HCEC 1CT (cell line): ENCODE measurements around the gene STK33.
"Not testable (repeated sequence)": the region's sequence is repeated elsewhere in the genome, so short reads cannot be mapped to it uniquely, and the experiment has no call there.

Experiments
- DNase-seq: peaks from one replicate; pipeline ENCODE4 v3.0.0-alpha.2; 2017

The STK33 gene

DNA sequence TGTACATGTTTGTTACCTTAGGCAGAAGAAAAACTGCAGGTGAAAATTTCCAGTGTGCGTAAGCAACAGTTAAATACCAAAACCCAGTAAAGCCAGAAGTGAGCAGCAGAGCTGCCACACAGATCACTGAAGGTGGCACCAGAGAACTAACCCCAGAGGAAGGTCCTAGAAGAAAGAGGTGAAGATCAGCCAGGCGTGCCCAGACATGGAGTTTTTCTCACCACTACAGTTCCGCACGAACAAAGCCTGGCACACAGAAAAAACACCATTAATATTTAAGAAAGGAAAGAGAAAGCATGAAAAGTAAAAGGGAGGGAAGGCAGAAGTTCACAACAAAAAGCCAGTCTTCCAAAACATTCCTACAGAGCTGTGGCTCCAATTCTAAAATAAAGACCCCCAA lies 60.7 kb downstream of the STK33 start:
- no peak for DNase-seq

DNA sequence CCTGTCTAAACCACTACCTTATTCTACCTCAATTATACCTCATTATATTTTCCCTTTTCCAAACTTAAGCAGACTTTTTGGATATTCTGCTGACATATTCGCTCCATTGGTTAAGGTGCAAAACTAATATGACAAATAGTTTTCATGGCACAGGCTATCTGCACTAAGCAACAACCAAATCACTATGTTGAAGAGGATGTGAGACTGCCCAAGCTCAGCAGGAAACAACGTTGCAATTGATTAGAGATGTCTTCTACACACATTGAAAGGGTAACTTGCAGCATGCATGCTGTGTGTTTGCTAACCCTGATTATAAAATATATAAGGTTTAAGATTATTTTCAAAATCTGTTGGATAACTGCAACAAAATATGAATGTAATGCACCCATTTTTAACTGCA lies 61.6 kb downstream of the STK33 start:
- no peak for DNase-seq

DNA sequence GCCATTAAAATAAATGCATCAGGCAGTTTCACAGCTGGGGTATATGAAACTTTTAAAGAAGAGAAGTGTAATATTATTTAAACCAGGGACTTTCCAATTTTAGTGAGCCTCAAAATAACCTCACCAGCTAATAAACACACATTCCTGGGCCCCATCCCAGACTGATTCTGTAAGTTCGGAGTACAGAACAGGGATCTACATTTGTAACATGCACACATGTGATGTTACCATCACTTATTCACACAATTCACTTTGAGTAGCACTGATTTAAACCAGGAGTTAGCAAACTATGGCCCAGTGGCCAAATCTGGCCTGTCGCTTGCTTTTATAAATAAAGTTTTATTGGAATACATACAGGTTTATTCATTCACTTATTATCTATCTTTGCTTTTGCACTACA lies 62.0 kb downstream of the STK33 start:
- no peak for DNase-seq

DNA sequence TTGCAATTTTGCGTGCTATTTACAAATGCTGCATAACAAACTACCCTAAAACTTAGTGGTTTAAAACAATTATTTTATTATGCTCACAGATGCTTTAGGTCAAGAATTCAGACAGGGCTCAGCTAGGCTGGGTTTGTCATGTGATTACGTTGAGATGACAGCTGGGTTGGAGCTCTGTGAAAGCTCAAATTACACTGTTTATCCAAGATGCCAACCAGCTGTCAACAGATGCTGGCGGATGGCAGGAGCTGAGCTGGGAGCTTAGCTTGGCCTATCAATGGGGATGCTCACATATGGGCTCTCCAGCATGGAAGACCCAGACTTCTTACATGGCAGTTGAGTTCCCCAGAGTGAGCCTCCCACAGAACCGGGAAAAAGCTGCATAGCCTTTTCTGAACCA lies 62.7 kb downstream of the STK33 start:
- DNase-seq, result peak; percentile 7

DNA sequence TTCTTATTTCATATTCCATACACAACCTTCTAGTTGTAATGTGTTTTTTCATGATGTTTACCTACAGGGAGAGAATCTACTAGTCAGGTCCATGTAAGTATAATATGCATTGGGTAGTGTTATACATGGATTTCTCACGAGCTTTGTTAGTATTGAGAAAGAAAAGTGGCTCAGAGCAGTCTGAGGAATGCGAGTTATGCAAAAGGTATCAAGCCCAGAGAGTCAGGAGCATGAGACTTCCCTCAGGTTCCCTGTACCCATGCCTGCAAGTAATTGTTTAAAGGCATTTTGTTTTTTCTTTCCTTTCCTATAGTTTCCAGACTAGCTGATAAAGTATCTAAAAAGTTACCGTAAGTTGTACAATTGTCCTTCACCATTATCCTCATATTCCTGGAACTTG lies 66.1 kb downstream of the STK33 start:
- no peak for DNase-seq

DNA sequence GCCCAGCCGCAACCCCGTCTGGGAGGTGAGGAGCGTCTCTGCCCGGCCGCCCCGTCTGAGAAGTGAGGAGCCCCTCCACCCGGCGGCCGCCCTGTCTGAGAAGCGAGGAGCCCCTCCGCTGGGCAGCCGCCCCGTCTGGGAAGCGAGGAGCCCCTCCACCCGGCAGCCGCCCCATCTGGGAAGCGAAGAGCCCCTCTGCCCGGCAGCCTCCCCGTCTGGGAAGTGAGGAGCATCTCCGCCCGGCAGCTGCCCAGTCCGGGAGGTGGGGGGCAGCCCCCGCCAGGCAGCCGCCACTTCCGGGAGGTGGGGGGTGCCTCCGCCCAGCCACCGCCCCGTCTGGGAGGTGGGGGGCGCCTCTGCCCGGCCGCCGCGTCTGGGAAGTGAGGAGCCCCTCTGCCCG lies 70.6 kb downstream of the STK33 start:
- no peak for DNase-seq

DNA sequence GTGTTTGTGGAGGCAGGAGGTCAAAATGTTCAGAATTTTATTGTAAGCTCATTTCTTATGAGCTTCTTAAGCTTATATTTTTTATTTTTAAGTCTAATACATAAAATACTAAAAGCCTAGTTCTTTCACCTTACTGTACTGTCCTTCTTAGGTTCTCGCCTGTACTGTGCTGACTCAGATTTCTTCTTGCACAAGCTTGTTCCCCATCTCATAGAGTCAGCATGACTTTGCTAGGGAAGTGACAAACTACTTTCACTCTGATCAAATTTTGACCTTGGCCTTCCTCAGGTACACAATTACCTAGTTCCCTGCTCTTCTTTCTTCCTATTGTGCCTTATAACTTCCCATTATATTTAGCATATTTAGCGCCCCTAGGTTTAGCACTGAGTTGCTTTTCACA lies 81.5 kb downstream of the STK33 start:
- DNase-seq, result no peak

DNA sequence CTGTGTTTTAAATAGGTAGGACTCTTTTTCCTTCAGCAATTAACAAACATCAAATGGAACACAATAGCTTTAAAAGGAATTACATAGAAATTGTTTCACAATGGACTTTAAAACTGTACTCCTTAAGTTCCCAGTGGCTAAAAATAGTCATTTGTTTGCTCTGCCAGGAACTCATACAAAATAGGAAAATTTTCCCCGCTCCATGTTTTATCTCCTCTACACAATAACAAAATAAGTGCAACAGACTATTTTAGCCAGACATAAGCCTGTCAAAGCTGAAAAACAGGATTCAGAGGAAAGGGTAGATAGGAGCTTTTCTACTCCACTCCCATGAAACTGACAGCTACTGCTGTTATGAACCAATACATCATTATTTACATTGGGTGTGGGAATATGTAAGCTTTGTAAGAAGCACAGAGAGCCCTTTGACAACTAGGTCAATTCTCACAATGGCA lies 90.1 kb downstream of the STK33 start:
- no peak for DNase-seq

DNA sequence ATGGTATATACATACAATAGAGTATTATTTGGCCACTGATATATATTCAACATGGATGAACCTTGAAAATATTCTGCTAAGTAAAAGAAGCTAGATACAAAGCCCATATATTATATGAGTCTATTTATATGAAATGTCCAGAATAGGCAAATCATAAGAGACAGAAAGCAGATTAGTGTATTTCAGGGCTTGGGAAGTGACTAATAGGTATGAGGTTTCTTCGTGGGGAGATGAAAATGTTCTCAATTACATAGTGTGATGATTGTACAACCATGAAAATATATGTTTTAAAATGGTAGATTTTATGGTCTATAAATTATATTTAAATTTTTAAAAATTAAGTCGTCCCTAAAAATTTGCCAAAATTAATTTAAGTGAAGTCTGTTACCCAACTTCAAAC lies 92.2 kb downstream of the STK33 start:
- DNase-seq, result no peak

DNA sequence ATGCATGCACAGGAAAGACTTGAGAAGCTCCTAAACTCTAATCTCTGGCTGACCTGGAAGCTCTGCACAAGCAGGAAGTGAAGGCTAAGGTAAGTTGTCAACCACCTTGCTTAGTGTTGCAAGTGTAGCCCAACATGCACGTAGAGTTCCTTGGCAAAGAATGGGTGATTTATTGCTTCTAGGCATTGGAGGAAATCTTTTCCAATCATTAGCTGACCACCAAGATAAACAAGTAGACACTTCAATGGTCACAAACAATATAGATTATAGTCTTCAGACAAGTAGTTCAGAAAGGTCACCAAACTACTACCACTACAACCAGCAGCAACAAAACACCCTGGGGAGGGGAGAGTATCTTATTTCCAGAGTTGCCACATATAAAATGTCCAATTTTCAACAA lies 105.6 kb downstream of the STK33 start:
- DNase-seq, result no peak

DNA sequence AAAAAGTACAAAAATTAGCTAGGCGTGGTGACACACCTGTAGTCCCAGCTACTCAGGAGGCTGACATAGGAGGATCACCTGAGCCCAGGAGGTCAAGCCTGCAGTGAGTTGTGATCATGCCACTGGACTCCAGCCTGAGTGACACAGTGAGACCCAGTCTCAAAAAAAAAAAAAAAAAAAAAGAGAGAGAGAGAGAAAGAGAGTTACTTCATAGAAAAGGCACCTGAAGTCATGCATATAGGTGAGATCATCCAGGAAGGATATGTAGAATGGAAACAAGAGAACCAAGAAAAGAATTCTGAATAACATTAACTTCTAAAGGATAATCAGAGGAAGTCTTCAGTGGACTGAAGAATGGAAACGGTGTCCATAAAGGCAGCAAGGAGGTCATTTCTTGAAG lies 106.8 kb downstream of the STK33 start:
- DNase-seq, result no peak

DNA sequence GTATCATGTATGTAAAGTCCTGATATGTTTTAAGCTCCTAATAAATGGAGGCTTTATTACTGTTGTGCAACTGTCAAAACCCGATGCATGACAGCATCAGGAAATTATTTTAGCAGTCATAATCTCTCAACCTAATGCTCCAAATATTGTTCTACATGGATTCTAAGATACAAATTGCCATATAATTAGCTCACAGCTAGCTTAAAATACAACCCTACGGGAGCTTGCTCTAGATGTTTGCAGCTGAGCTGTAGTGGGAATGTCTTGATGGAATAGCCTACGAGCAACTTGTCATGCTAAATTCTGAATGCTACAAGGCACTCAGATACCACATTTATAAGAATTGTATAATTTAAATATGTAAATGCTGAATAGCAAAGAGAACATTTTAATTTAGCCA lies 109.8 kb downstream of the STK33 start:
- DNase-seq, result no peak

DNA sequence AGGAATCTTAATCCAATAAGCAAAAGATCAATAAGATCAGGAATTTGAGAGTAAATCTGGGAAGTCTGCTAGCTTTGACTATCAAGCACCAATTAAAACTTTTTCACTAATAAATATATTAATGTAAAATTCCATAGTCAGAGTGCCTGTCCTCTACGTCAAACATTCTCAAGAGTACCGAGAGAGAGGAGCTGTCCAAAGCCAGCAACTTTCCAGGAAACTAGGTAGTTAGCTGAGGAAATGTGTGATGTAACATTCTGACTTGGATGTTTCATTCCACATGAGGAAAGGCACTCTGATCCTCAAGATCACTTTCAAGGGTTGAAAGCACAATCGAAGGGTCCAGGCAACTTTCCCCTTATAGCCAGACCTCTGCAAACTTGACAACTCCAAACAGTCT lies 113.2 kb downstream of the STK33 start:
- no peak for DNase-seq

DNA sequence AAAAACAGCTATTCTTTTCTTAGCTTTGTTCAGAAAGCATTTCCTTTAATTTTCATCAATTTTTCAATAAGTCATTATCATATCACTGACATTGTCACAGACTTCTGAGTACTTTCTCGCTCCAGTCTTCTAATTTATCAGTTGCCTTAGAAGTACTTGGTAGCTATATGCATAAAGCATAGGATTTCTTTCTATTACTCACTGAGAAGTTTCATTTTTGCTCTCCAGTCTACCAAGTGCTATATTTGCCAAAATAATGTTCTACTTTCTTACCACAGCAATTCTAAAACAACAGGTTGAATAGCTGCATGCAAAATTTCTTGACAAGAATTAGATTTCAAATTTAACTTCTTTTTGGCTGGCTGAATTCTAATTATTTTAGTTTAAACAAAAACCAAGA lies 116.3 kb downstream of the STK33 start:
- DNase-seq, result no peak

DNA sequence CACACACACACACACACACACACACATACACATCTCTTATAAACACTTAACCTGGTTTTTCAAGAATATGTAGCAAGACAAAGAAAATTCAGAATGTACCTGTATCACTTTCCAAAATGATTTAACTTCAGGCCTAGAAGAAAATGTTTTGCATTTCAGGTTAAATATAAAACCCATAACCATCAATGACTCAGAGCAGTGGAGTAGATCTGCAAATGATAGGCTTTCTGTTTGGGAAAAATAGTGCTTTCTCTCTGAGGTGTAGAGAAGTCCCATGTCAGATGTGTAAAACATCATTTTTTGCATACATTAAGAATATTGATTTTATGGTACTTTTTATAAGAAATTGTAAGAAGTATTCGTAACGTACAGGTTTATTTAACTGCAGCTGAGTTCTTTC lies 116.9 kb downstream of the STK33 start:
- DNase-seq, result no peak

DNA sequence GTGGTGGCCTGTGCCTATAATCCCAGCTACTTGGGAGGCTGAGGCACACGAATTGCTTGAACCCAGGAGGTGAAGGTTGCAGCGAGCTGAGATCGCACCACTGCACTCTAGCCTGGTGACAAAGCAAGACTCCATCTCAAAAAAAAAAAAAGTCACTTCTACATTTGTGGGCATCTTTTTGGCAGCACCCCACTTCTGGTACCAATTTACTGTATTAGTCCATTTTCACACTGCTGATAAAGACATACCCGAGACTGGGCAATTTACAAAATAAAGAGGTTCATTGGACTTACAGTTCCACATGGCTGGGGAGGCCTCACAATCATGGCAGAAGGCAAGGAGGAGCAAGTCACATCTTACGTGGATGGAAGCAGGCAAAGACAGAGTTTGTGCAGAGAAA lies 126.2 kb downstream of the STK33 start:
- not testable (repeated sequence) for DNase-seq

DNA sequence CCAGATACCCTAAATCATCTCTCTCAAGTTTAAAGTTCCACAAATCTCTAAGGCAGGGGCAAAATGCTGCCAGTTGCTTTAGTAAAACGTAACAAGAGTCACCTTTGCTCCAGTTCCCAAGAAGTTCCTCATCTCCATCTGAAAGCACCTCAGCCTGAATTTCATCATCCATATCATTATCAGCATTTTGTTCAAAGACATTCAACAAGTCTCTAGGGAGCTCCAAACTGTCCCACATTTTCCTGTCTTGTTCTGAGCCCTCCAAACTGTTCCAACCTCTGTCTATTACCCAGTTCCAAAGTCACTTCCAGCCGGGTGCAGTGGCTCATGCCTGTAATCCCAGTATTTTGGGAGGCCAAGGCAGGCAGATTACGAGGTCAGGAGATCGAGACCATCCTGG lies 126.7 kb downstream of the STK33 start:
- DNase-seq, result not testable (repeated sequence)

DNA sequence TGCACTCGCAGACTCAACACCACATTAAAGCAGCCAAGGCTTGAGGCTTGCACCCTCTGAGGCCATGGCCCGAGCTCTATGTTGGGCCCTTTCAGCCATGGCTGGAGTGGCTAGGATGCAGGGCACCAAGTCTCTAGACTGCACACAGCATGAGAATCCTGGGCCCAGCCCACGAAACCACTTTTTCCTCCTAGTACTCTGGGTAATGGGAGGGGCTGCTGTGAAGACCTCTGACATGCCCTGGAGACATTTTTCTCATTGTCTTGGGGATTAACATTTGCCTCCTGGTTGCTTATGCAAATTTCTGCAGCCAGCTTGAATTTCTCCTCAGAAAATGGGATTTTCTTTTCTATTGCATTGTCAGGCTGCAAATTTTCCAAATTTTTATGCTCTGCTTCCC lies 127.1 kb downstream of the STK33 start:
- DNase-seq, result not testable (repeated sequence)

DNA sequence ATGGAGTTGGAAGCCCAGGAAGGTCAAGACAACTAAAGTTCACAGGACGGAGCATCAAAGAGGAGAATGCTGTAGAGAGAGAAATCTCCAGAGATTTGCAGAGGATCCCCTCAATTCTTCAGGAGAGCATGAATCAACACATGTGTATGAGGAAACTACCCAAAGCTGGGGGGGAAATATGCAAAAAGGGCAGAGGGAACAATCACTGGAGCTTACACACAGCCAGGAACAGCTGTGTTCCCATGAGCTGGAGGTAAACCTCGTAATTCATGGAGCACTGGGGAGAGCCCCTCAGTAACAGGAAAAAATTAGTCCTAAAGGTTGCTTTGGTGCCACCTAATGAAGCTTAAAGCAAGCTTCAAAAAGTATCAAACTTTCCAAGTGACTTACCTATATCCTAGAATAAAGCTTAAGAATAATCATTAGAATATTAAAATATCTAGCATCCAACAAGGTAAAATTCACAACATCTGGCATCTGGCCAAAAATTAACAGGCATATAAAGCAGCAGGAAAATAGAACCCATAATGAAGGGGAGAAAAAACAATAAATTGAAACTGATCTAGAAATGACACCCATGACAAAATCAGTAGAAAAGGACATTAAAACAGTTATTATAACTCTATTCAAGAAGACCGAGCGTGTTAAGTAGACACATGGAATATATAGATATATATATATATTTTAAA lies 134.2 kb downstream of the STK33 start:
- DNase-seq, result no peak

DNA sequence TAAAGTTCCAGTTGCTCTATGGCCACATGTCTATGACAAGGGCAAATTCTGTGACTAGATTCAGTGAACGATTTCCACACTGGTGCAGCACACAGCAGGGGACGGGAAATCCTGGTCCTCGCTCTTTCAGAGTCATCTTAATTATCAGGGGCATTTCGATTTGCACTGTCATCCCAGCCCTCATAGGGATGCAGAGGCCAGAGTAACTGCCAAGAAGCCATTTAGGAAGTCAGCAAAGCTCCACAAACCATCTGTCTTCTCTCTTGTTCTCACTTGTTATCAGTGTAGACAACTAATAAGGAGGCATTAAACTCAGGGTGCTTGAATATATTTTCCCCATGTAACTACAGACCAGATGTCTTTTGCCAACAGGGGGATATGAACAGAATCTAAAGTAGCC lies 151.7 kb downstream of the STK33 start:
- DNase-seq, result no peak

DNA sequence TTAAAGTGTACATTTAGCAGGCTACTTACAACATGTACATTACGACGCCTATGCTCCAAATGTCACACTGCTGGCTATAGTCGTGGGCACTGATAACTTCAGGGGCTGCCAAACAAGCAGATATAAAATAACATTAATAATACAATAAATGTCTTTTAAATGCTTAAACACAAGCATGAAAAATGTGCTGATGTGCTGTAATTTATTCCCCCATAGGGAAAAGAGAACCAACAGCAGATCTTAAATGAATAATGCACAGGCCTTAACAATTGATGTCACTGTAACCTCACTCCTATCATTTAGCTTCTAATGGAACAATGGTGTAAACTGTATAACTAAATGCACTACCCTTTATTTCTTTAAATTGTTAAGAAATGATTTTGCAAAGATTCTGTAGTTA lies 153.4 kb downstream of the STK33 start:
- DNase-seq, result no peak

DNA sequence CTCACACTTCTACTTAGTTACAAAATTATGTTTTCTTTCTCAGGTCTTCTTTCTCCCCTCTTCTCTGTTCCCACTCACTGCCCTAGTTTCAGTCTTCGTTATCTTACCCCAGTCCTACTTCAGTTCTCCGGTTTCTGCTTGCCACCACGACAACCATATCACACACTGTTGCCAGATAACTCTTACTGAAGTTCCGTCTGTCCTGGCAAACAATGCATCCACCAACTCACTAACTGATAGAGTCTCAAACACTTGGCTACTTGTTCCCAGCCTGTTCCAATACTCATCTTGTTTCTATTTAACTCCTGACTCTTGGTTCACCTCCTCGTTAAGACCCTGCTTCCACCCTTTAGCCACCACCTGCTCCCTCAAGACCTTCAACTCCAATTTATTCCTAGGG lies 164.5 kb downstream of the STK33 start:
- no peak for DNase-seq

DNA sequence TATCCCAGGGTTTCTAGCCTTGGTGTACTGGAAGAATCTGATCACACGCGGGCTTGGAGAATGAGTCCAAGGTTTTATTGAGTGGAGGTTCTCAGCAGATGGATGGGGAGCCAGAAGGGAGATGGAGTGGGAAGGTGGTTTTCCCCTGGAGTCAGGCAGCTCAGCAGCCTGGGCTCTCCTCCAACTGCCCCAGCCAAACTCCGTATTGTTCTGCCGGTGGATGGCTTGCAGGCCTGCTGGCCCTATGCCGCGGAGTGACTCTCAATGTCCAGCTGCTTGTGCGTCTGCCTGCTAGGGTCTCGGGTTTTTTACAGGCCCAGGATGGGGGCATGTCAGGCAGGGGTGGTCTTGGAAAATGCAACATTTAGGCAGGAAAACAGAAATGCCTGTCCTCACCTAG lies 168.0 kb downstream of the STK33 start:
- no peak for DNase-seq

DNA sequence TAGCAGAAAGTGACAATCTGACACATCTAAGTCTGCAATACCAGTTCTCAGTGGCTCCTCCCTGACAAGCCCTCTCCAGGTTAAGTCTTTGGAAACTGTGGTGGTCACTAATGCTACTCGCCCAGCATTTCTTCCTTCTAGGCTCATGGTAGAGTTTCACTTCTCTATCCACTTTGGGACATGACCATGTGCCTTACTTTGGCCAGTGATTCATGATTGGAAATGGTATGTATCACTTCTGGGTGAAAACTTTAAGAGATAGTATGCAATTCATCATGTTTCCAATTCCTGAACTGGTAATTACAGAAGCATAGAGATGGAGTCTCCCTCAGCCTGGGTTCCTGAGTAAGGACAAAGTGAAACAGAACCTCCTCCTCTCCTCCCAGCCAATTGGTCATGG lies 178.8 kb downstream of the STK33 start:
- DNase-seq, result no peak

DNA sequence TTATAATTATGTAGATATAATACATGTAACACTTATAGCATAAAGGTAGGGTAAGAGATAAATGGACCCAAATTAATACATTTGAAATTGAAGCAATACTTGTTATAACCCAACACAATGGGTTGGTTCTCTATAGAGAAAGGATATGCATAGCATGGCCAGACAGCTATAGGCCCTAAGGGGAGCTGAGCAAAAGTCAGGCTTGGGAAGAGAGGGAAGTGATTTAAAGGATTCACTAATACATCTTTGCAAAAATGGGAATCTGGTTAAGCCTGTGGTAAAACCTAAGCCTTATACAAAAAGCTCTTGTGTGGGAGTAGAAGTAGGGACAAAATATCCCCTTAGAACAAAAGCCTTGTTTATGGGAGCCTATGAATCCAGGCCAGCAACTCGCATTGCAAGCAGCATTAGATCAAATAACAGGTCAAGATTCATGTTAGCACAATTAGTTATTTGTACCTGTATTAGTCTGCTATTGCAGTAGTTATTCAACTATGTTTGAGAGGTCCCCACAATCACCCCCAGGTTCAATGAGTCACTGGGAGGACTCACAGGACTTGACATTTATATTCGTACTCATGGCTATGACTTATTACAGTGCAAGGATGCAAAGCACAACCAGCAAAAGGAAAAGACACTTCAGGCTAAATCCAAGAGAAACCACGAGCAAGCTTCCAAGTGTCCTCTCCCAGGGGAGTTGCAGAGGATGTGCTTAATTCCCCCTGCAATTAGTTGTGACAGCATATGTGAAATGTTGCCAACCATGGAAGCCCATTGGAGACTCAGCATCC lies 185.7 kb downstream of the STK33 start:
- DNase-seq, result no peak
